A204.1 (cell line): ENCODE data around the gene ABHD12.

Experiments used
- FAIRE-seq: peaks from 2 replicates; lab custom pipeline; 2012; peaks lifted over from hg19 to GRCh38; lab: Jason Lieb, UNC

Gene ABHD12

GRCh38 chr20:25257130-25257529 lies 133.5 kb downstream of the ABHD12 start:
- no peak for FAIRE-seq

DNA sequence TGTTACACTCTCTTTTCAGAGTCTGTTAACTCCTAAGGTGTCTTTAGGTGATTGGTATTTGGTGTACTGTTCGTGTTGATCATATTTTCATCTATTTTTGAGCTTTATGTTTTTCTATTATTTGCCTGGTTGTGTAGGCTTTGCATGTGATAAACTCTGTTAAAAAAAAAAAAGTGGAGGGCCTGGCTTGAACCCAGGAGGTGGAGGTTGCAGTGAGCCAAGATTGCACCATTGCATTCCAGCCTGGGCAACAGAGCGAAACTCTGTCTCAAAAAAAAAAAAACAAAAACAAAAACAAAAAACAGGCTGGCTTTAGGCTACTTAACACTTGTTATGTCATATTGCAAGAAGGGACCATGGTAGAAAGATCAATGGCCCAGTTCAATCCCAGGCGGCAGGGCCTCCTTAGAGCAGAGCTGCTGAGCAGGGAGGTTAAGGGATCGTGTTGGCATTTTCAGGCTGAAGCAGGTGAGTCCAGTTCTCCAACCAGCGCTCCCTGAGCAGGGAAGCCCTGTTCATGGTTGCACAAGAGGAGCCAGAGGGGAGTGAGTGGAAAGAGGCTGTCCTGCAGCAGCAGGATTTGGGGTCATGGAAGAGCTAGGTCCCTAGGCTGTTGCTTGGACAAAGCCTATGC lies 134.3 kb downstream of the ABHD12 start:
- no peak for FAIRE-seq

DNA sequence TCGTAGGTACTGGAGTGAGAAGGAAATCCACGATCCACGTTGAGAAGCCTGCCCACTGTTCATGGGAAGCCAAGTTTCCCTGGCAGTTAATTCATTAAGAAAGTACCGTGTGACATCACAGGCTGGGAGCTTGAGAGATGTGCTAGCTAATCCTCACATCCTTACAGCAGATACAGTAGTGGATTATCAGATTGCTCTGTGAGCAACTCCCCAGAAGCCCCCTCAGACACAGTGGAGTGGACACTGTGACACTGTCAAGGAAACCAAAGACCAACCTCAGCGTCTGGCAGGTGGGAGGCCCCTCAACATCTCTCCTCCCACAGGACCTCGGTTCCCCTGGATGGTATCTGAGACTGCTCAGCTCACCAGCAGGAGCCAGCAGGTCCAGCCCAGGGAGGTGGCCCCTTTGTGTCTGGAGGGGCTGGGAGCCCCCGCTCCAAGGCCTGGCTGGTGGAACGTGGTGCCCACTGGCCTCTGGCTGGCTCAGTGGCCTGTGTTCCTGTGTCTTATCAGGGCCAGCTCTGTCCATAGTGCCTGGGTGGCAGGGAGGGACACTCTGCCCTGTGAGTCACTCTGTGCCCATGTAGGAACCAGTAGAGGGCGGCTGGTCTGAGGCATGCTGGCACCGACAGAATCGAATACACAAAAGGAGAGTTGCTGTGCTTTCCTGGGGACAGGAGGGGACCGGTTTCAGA lies 135.5 kb downstream of the ABHD12 start:
- no peak for FAIRE-seq

DNA sequence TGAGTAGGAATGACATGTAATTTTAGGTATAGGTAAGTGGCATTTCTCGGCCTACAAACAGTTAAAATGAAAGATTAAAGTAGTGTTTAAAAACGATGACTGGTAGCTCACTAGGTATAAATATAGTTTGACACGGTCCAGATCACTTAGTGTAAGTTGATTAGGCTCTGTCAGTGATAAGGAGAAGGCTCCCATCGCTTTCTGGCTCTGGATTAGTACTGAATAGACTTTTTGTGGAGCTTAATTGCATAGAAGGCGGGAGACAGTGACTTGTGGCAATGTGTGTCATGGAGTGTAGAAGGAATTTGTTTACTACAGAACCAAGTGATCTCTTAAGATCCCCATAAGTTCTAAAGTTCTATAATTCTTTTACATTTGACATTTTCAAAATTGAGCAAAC lies 136.1 kb downstream of the ABHD12 start:
- no peak for FAIRE-seq

DNA sequence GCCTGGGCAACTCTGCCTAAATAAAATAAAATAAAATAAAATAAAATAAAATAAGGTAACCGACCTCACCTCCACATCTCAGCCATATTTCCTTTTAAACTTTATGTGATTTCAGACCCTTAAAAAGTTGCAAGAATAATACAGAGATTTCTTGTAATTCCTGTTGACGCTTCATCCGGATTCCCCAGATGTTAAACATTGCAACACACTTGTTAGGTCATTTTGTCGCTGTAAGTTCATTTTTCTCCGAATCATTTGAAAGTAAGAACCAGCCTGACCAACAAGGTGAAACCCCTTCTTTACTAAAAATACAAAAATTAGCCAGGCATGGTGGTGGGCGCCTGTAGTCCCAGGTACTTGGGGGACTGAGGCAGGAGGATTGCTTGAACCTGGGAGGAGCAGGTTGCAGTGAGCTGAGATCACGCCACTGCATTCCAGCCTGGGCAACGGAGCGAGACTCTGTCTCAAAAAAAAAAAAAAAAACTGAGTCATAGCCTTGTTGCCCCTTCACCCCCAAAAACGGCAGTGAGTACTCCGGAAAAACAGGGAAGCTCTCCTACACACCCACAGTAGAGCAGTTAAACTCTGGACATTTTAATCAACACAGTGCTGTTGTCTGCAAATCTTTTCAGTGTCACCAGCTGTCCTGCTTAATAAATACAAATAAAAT lies 136.9 kb downstream of the ABHD12 start:
- no peak for FAIRE-seq

DNA sequence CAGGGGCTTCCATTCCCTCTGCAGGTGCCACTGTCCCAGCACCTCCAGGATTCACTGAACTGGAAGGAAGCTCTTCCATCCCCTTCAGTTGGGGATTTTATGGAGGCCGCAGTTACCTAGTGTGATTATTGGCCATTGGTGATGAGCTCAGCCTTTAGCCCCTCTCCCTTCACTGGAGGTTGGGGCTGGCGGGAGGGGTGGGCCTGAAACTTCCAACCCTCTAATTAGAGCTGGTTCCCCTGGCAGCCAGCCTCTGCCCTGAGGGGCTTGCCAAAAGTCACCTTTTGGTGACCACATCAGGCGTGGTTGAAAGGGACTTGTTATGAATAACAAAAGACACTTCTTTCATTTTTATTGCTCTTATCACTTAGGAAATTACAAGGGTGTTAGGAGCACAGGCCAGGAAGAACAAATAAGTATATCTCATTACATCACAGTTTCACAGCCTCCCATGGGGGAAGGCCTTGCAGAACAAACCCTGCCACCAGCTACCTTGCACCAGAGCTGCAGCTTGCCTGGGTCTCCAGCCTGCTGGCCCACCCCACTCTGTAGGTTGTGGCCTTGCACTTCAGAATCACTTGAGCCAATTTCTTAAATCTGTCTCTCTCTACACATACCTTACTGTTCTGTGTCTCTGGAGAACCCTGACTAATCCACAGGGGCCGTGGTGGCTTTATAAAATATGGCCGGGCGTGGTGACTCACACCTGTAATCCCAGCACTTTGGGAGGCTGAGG lies 137.8 kb downstream of the ABHD12 start:
- FAIRE-seq: no peak

- FAIRE-seq: no peak
These were observed 138.4 kb downstream of the ABHD12 start for GRCh38 chr20:25252230-25252651.

DNA sequence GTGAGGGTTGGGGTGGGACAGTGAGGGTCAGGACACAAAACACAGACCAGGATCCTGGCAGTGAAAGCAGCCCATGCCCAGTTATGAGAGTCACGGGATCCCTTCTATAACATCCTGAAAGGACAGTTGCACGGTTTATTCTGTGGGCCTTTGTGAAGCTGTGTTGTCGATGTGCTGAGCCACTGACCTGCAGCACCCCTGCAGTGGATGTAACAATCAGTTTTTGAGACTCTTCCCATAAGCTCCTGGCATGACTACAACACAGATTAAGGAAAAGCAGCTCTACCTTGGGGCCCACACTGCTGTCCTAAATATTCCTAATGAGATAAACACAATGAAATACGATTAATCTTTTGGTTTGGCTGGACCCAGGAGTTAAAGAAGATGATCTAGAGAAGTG lies 139.1 kb downstream of the ABHD12 start:
- FAIRE-seq: no peak

DNA sequence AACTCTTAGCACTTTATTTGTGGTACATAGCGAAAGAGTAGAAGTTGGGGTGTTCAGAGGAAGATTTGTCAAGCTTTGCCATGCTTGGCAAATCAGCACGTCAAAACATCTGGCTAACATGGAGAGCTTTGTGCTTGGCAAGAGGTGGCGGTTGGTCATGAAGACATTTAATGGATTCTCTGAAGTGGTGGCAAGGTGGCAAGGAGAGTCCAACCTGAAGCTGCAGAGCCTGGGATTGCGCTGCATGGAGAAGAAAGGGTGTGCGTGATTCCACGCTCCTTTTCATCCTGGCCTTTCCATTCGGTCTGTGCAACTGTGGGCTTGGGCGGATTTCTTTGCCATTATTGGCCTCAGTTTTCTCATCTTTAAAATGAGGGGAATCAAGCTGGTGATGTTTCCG lies 139.6 kb downstream of the ABHD12 start:
- FAIRE-seq: no peak

DNA sequence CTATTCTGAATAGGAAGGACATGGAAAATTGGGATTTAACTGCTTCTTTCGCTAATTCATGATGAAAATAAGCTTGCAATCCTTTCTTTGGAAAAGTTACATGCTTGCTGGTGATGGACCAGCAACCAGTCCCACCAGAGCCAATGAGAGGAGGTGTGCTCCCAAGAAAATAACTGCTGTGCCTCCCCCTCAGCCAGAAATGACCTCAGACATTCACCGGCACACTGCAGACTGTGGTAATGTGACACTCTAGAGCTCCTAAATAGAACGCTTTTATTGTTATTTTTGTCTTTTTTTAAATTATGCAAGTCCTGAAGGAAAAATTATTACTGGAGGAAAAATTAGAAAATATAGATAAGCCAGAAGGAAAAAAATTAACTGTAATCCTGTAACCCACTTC lies 140.1 kb downstream of the ABHD12 start:
- no peak for FAIRE-seq
